Measurements from ENCODE around the gene FAM20A.

DNA sequence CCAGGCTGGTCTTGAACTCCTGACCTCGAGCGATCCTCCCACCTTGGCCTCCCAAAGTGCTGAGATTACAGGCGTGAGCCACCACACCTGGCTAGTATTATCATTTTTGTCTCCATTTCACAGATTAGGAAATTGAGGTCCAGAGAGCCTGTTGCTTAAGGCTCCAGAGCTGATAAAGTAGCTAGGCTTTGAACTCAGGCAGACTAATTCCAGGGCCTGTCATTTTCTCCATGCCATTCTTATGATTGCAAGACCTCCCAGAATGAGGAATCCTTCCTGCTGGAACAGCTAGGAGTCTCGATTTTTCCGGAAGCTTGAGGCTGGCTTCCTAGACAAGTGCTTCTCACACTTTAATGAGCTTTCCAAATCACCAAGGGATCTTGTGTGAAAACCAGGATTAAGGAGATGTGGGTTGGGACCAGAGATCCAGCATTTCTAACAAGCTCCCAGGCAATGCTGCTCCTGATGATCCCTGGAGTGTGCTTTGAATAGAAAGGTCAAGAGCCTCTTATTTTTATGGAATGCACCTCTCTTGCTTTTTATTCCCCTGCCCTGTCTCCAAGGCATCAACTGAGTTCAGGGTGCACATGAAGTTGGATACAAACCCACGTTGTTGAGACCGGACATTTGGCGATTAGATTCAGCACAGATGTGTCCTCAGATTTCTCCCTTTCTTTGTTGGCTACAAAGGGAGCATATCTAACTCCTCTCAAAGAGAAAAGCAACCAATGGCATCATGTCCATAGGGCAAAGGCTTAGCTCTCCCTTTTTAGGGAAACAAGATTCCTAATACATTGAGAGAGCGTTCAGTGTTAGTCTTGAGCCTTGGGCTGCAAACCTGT, 40.3 kb upstream of the FAM20A start:
- TF ChIP-seq CTCF (conservative IDR thresholded peaks at IDR 0.05 in 1 of 2, IDR thresholded peaks at IDR 0.05 in 1 of 2; ENCODE audit: extremely low read depth in 1 of 2, insufficient read depth in 1 of 2, low read depth in 1 of 2, low read length in 2 of 2) (no peak), EZH2 (IDR thresholded peaks at IDR 0.05; ENCODE audit: borderline replicate concordance, low read length) (no peak)

Data from mammary epithelial cell (primary cell).